Activated T-cell treated with anti-CD3 and anti-CD28 coated beads for 4 hours (primary cell): Measurements from ENCODE around the gene CNOT10.
A peak's percentile ranks its signal among the peaks of the same experiment; 100 is the strongest.
"Not testable (repeated sequence)": the region's sequence is repeated elsewhere in the genome, so short reads cannot be mapped to it uniquely, and the experiment has no call there.

Experiments used
- DNase-seq: peaks from one replicate; pipeline ENCODE4 v3.0.0-alpha.2; 2020

CNOT10 gene

GRCh38 chr3:32778389-32778788 is 93.4 kb downstream of the CNOT10 start:
- no peak for DNase-seq

GRCh38 chr3:32780071-32780734 is 95.2 kb downstream of the CNOT10 start:
- DNase-seq: no peak

- DNase-seq: no peak
Observed at GRCh38 chr3:32780735-32781210, 95.8 kb downstream of the CNOT10 start.

- peak; percentile 39 for DNase-seq
Observed at GRCh38 chr3:32781211-32781968, 96.4 kb downstream of the CNOT10 start.

GRCh38 chr3:32781969-32782270 is 96.9 kb downstream of the CNOT10 start:
- DNase-seq: not testable (repeated sequence)

- DNase-seq: no peak
Observed at GRCh38 chr3:32782407-32782806, 97.4 kb downstream of the CNOT10 start.

- no peak for DNase-seq
Observed at GRCh38 chr3:32791833-32792232, 106.8 kb downstream of the CNOT10 start.

GRCh38 chr3:32794487-32795308 is 109.7 kb downstream of the CNOT10 start:
- no peak for DNase-seq

GRCh38 chr3:32796384-32796950 is 111.5 kb downstream of the CNOT10 start:
- not testable (repeated sequence) for DNase-seq

- no peak for DNase-seq
Observed at GRCh38 chr3:32797776-32798175, 112.8 kb downstream of the CNOT10 start.

- not testable (repeated sequence) for DNase-seq
Observed at GRCh38 chr3:32801440-32801839, 116.5 kb downstream of the CNOT10 start.

- DNase-seq: no peak
Observed at GRCh38 chr3:32813180-32813579, 128.2 kb downstream of the CNOT10 start.

- DNase-seq: no peak
Observed at GRCh38 chr3:32814361-32814760, 129.4 kb downstream of the CNOT10 start.

GRCh38 chr3:32815841-32816438 is 131.0 kb downstream of the CNOT10 start:
- DNase-seq: no peak

GRCh38 chr3:32816439-32817256 is 131.7 kb downstream of the CNOT10 start:
- DNase-seq: no peak

GRCh38 chr3:32817257-32817557 is 132.2 kb downstream of the CNOT10 start:
- no peak for DNase-seq

- DNase-seq: no peak
Observed at GRCh38 chr3:32817558-32818228, 132.7 kb downstream of the CNOT10 start, which contains the start of gene TRIM71. Gene TRIM71, plus strand, starts transcription at chr3:32817997. Its CDS starts 84 bp downstream, at chr3:32818081.

GRCh38 chr3:32818229-32818969 is 133.4 kb downstream of the CNOT10 start:
- no peak for DNase-seq

- DNase-seq: no peak
Observed at GRCh38 chr3:32818970-32819511, 134.1 kb downstream of the CNOT10 start.
